GM23338 (cell line): ENCODE measurements around the gene KCNC4. TPM values are rescaled to one million over a fixed set of nuclear protein-coding genes. Genes with fewer than 3 reads are reported as not detected.

Source experiments
- ATAC-seq: fragments of 200-7000 bp; cut with Tn5 transposase; 3 replicates; pipeline ENCODE4 v1.9.1; 2020
- DNase-seq: peaks from one replicate; pipeline ENCODE4 v3.0.0-alpha.2; 2015; ENCODE audit warnings: low spot score
- H2AFZ ChIP-seq: fragments of 200-600 bp; sonication (generic); 2 replicates; pipeline ENCODE4 v1.8.0; 2016; ENCODE audit warnings: antibody characterized with exemption, mild to moderate bottlenecking, moderate library complexity
- H3F3A ChIP-seq: fragments of 200-600 bp; sonication (generic); replicated peaks from 2 replicates; pipeline ENCODE4 v1.8.0; 2017; ENCODE audit warnings: antibody characterized with exemption, mixed run types, low read depth
- H3K27ac ChIP-seq: fragments of 200-600 bp; sonication (generic); 2 replicates; pipeline ENCODE4 v1.6.1; 2016; ENCODE audit warnings: low read depth
- H3K27me3 ChIP-seq: fragments of 200-600 bp; sonication (generic); 2 replicates; pipeline ENCODE4 v1.8.0; 2016; ENCODE audit warnings: mild to moderate bottlenecking, mixed run types, moderate library complexity; ENCODE audit not compliant: insufficient read depth
- H3K36me3 ChIP-seq: fragments of 200-600 bp; sonication (generic); 2 replicates; pipeline ENCODE4 v1.8.0; 2016; ENCODE audit warnings: mild to moderate bottlenecking; ENCODE audit not compliant: insufficient read depth
- H3K4me1 ChIP-seq: fragments of 200-600 bp; sonication (generic); 2 replicates; pipeline ENCODE4 v1.8.0; 2016; ENCODE audit warnings: mild to moderate bottlenecking, moderate library complexity; ENCODE audit not compliant: insufficient read depth
- H3K4me2 ChIP-seq: fragments of 200-600 bp; sonication (generic); 2 replicates; pipeline ENCODE4 v1.7.1; 2017; ENCODE audit warnings: mixed run types
- H3K4me3 ChIP-seq: fragments of 200-600 bp; sonication (generic); 2 replicates; pipeline ENCODE4 v1.6.1; 2016; ENCODE audit warnings: mixed run types
- H3K79me2 ChIP-seq: fragments of 200-600 bp; sonication (generic); replicated peaks from 2 replicates; pipeline ENCODE4 v1.8.0; 2017; ENCODE audit warnings: mild to moderate bottlenecking; ENCODE audit not compliant: insufficient read depth
- H3K9me2 ChIP-seq: fragments of 200-600 bp; sonication (generic); 2 replicates; pipeline ENCODE4 v1.8.0; 2017; ENCODE audit not compliant: insufficient read depth
- H4K20me1 ChIP-seq: fragments of 200-600 bp; sonication (generic); replicated peaks from 2 replicates; pipeline ENCODE4 v1.8.0; 2017; ENCODE audit warnings: mild to moderate bottlenecking; ENCODE audit not compliant: insufficient read depth
- H3K27ac Mint-ChIP-seq: 2 replicates; pipeline ENCODE4 v1.8.0; 2020; ENCODE audit warnings: inconsistent platforms, mild to moderate bottlenecking, moderate library complexity, mixed read lengths
- H3K27me3 Mint-ChIP-seq: 3 replicates; pipeline ENCODE4 v1.8.0; 2022; ENCODE audit warnings: low read depth, mild to moderate bottlenecking, moderate library complexity, mixed read lengths, inconsistent platforms; ENCODE audit not compliant: insufficient read depth, poor library complexity
- H3K36me3 Mint-ChIP-seq: 3 replicates; pipeline ENCODE4 v1.8.0; 2021; ENCODE audit warnings: low read depth, mild to moderate bottlenecking, inconsistent platforms, moderate library complexity, mixed read lengths
- H3K4me1 Mint-ChIP-seq: 3 replicates; pipeline ENCODE4 v1.8.0; 2020; ENCODE audit warnings: mild to moderate bottlenecking, inconsistent platforms, mixed read lengths
- H3K4me3 Mint-ChIP-seq: 3 replicates; pipeline ENCODE4 v1.8.0; 2021; ENCODE audit warnings: moderate library complexity, mild to moderate bottlenecking, inconsistent platforms, mixed read lengths
- H3K9me3 Mint-ChIP-seq: 3 replicates; pipeline ENCODE4 v1.8.0; 2020; ENCODE audit warnings: moderate library complexity, mild to moderate bottlenecking, inconsistent platforms, mixed read lengths
- CREB1 ChIP-seq: fragments of 250-450 bp; sonication (Bioruptor Pico); IDR thresholded peaks from 2 replicates; pipeline ENCODE4 v1.5.0; 2020; ENCODE audit warnings: low read depth, mild to moderate bottlenecking, moderate library complexity
- EZH2 ChIP-seq: fragments of 200-600 bp; sonication (generic); IDR thresholded peaks from one replicate; pipeline ENCODE4 v1.8.0; 2017; ENCODE audit warnings: antibody characterized with exemption, mild to moderate bottlenecking, low read depth; ENCODE audit not compliant: unreplicated experiment
- STAT1 ChIP-seq: IDR thresholded peaks from one replicate; pipeline ENCODE4 v1.6.1; 2016; ENCODE audit warnings: antibody characterized with exemption; ENCODE audit not compliant: unreplicated experiment
- ZNF114 ChIP-seq: fragments of 250-450 bp; sonication (Bioruptor Pico); IDR thresholded peaks from 2 replicates; pipeline ENCODE4 v1.5.0; 2020; ENCODE audit warnings: mild to moderate bottlenecking, moderate library complexity
- polyA plus RNA-seq: library from polyadenylated mRNA; unstranded; fragments of >200 nt; fragmentation: Nextera tagmentation; extraction: Ambion mirVana; gene quantifications from 2 replicates; pipeline ENCODE4 v1.2.1, GENCODE V29; 2016
- total RNA-seq: library from RNA; depleted of rRNA; stranded (reverse); fragments of >200 nt; shearing (Covaris generic); gene quantifications from 2 replicates; pipeline ENCODE4 v1.2.3, GENCODE V29; 2014
- TF ChIP-seq, protein P1 (sequence below): fragments of 250-450 bp; sonication (Bioruptor Pico); IDR thresholded peaks from 2 replicates; pipeline ENCODE4 v1.5.0; 2020; ENCODE audit warnings: mild to moderate bottlenecking, moderate library complexity
- TF ChIP-seq, protein P2 (sequence below): IDR thresholded peaks from one replicate; pipeline ENCODE4 v1.6.1; 2018; ENCODE audit warnings: antibody characterized with exemption; ENCODE audit not compliant: unreplicated experiment

Gene KCNC4
- total and polyA plus RNA-seq, 2 experiments from 2014 or later = 3.5 to 10.7 TPM

DNA sequence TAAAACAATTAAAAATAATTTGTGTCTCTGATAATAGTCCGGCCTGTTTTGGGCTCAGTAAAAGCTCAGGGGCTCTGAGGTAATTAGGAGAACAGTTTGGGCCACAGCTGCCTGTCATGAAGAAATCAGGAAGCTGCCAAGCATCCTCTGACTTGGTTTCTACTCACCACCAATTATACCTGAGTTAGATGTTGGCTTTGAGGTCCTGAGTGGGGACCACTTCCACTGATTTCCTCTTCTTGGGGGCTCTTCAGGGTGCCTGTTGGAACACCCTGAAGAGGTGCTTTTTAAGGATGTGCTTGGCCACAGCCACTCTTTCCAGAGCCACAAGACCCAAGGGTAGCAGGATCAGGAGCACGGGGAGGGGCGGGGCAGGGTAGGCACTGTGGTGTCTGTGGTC, 48.9 kb upstream of the KCNC4 start (continued):
- TF ChIP-seq, protein P1, sequence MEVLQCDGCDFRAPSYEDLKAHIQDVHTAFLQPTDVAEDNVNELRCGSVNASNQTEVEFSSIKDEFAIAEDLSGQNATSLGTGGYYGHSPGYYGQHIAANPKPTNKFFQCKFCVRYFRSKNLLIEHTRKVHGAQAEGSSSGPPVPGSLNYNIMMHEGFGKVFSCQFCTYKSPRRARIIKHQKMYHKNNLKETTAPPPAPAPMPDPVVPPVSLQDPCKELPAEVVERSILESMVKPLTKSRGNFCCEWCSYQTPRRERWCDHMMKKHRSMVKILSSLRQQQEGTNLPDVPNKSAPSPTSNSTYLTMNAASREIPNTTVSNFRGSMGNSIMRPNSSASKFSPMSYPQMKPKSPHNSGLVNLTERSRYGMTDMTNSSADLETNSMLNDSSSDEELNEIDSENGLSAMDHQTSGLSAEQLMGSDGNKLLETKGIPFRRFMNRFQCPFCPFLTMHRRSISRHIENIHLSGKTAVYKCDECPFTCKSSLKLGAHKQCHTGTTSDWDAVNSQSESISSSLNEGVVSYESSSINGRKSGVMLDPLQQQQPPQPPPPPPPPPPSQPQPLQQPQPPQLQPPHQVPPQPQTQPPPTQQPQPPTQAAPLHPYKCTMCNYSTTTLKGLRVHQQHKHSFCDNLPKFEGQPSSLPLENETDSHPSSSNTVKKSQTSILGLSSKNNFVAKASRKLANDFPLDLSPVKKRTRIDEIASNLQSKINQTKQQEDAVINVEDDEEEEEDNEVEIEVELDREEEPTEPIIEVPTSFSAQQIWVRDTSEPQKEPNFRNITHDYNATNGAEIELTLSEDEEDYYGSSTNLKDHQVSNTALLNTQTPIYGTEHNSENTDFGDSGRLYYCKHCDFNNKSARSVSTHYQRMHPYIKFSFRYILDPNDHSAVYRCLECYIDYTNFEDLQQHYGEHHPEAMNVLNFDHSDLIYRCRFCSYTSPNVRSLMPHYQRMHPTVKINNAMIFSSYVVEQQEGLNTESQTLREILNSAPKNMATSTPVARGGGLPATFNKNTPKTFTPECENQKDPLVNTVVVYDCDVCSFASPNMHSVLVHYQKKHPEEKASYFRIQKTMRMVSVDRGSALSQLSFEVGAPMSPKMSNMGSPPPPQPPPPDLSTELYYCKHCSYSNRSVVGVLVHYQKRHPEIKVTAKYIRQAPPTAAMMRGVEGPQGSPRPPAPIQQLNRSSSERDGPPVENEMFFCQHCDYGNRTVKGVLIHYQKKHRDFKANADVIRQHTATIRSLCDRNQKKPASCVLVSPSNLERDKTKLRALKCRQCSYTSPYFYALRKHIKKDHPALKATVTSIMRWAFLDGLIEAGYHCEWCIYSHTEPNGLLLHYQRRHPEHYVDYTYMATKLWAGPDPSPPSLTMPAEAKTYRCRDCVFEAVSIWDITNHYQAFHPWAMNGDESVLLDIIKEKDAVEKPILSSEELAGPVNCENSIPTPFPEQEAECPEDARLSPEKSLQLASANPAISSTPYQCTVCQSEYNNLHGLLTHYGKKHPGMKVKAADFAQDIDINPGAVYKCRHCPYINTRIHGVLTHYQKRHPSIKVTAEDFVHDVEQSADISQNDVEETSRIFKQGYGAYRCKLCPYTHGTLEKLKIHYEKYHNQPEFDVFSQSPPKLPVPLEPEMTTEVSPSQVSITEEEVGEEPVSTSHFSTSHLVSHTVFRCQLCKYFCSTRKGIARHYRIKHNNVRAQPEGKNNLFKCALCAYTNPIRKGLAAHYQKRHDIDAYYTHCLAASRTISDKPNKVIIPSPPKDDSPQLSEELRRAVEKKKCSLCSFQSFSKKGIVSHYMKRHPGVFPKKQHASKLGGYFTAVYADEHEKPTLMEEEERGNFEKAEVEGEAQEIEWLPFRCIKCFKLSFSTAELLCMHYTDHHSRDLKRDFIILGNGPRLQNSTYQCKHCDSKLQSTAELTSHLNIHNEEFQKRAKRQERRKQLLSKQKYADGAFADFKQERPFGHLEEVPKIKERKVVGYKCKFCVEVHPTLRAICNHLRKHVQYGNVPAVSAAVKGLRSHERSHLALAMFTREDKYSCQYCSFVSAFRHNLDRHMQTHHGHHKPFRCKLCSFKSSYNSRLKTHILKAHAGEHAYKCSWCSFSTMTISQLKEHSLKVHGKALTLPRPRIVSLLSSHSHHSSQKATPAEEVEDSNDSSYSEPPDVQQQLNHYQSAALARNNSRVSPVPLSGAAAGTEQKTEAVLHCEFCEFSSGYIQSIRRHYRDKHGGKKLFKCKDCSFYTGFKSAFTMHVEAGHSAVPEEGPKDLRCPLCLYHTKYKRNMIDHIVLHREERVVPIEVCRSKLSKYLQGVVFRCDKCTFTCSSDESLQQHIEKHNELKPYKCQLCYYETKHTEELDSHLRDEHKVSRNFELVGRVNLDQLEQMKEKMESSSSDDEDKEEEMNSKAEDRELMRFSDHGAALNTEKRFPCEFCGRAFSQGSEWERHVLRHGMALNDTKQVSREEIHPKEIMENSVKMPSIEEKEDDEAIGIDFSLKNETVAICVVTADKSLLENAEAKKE = no peak
- TF ChIP-seq ZNF114 (no peak), CREB1 (no peak)
- TF ChIP-seq, protein P2, sequence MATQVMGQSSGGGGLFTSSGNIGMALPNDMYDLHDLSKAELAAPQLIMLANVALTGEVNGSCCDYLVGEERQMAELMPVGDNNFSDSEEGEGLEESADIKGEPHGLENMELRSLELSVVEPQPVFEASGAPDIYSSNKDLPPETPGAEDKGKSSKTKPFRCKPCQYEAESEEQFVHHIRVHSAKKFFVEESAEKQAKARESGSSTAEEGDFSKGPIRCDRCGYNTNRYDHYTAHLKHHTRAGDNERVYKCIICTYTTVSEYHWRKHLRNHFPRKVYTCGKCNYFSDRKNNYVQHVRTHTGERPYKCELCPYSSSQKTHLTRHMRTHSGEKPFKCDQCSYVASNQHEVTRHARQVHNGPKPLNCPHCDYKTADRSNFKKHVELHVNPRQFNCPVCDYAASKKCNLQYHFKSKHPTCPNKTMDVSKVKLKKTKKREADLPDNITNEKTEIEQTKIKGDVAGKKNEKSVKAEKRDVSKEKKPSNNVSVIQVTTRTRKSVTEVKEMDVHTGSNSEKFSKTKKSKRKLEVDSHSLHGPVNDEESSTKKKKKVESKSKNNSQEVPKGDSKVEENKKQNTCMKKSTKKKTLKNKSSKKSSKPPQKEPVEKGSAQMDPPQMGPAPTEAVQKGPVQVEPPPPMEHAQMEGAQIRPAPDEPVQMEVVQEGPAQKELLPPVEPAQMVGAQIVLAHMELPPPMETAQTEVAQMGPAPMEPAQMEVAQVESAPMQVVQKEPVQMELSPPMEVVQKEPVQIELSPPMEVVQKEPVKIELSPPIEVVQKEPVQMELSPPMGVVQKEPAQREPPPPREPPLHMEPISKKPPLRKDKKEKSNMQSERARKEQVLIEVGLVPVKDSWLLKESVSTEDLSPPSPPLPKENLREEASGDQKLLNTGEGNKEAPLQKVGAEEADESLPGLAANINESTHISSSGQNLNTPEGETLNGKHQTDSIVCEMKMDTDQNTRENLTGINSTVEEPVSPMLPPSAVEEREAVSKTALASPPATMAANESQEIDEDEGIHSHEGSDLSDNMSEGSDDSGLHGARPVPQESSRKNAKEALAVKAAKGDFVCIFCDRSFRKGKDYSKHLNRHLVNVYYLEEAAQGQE = no peak

DNA sequence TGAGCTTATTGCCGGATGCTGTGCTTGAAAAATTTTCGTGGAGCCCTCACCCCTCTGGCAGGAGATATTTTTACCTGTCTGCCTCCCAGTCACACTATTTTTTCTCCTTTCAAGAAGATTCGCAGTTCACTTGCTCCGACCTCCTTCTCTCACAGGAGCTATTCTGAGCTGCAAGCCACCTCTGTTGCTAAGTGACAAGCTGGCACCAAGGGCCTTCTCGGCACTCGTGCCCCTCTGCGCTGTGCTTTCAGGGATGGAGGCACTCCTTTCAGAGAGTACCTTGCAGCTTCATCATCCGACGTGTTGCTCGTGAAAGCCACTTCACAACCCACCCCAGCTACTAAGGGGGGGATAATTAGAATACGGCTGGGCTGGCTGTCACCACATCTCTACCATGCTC, 48.3 kb upstream of the KCNC4 start:
- no peak for DNase-seq
- 0 out of 2 replicates have a peak, but pooled peaks cover 4% of the 10 kb centered on the region for H3K9me2 ChIP-seq
- H3K79me2 ChIP-seq = no peaks in the 10 kb centered on the region
- H3K36me3 Mint-ChIP-seq = no peaks in the 10 kb centered on the region
- H3K27ac ChIP-seq = no peak overlapping the region
- H3K9me3 Mint-ChIP-seq = no peaks in the 10 kb centered on the region
- no peaks in the 10 kb centered on the region for H4K20me1 ChIP-seq
- H3K4me3 Mint-ChIP-seq = no peak overlapping the region
- no peak overlapping the region for H3K4me3 ChIP-seq
- H3K4me2 ChIP-seq = no peak overlapping the region
- H2AFZ ChIP-seq = no peak overlapping the region
- H3K4me1 Mint-ChIP-seq = peaks cover 5% of the 10 kb centered on the region
- H3F3A ChIP-seq = no peaks in the 10 kb centered on the region
- H3K27ac Mint-ChIP-seq = no peak overlapping the region
- peaks cover 13% of the 10 kb centered on the region for H3K27me3 Mint-ChIP-seq
- H3K36me3 ChIP-seq = no peaks in the 10 kb centered on the region
- no peaks in the 10 kb centered on the region for H3K27me3 ChIP-seq
- ATAC-seq = no peak
- H3K4me1 ChIP-seq = no peaks in the 10 kb centered on the region
- TF ChIP-seq, protein P1 = no peak
- TF ChIP-seq ZNF114 (no peak), STAT1 (no peak), EZH2 (no peak)
